ENCODE results near the gene PAK6.

DNA sequence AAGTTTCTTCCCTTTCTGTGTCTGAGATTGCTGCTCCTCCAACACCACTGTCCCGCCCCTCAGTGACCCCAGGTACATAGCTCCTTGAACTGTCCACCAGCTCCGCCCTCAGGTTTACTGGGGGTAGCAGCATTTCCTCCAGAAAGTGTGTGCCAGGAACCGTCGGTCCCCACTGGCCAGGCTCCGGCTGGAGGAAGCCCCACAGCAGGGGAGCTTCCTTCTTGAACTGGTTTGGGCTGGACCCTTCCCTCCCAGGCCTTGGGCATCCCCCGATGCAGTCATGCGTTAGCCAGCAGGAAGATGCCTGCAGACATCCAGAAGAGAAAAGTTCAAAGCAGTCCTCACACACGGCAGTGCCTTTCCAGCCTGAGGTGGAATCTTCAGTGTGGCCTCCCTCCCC, 19.7 kb downstream of the PAK6 start:
- TF ChIP-seq, protein P1, sequence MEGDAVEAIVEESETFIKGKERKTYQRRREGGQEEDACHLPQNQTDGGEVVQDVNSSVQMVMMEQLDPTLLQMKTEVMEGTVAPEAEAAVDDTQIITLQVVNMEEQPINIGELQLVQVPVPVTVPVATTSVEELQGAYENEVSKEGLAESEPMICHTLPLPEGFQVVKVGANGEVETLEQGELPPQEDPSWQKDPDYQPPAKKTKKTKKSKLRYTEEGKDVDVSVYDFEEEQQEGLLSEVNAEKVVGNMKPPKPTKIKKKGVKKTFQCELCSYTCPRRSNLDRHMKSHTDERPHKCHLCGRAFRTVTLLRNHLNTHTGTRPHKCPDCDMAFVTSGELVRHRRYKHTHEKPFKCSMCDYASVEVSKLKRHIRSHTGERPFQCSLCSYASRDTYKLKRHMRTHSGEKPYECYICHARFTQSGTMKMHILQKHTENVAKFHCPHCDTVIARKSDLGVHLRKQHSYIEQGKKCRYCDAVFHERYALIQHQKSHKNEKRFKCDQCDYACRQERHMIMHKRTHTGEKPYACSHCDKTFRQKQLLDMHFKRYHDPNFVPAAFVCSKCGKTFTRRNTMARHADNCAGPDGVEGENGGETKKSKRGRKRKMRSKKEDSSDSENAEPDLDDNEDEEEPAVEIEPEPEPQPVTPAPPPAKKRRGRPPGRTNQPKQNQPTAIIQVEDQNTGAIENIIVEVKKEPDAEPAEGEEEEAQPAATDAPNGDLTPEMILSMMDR (IDR thresholded peaks at IDR 0.05) = no peak
- TF ChIP-seq POLR2A (IDR thresholded peaks at IDR 0.05) = no peak
